Astrocyte of the spinal cord (primary cell): ENCODE measurements around the gene CYP21A2.

Experiments
- DNase-seq: peaks from one replicate; pipeline ENCODE4 v3.0.0; 2011; ENCODE audit warnings: low read depth, low spot score
- H3K4me3 ChIP-seq: 2 replicates; pipeline ENCODE4 v1.5.1; 2011; ENCODE audit warnings: low read depth, mild to moderate bottlenecking, low read length, moderate library complexity
- CTCF ChIP-seq: IDR thresholded peaks from 2 replicates; pipeline ENCODE4 v1.5.1; 2012; ENCODE audit warnings: low read depth, mild to moderate bottlenecking, low read length, inconsistent platforms
- in situ Hi-C: cut with HindIII; loops from 2 replicates; pipeline ENCODE4 v1.10.0; 2017; ENCODE audit warnings: low sequenced_read_pairs

Gene CYP21A2

GRCh38 chr6:32082478-32082877 is 44.3 kb downstream of the CYP21A2 start:
- no peak overlapping the region for H3K4me3 ChIP-seq
- no peak for DNase-seq
- TF ChIP-seq CTCF, result no peak
- in situ Hi-C loops, result no loop called here

GRCh38 chr6:32082935-32083334 is 44.7 kb downstream of the CYP21A2 start:
- no peak for TF ChIP-seq CTCF
- H3K4me3 ChIP-seq, result no peak overlapping the region
- DNase-seq, result peak; percentile 35
- in situ Hi-C loops, result no loop called here

- H3K4me3 ChIP-seq, result no peak overlapping the region
- no peak for TF ChIP-seq CTCF
- in situ Hi-C loops, result no loop called here
- DNase-seq, result no peak
Measured at GRCh38 chr6:32083812-32084768, 45.9 kb downstream of the CYP21A2 start.

- no peak for TF ChIP-seq CTCF
- no peak overlapping the region for H3K4me3 ChIP-seq
- in situ Hi-C loops, result no loop called here
- DNase-seq, result no peak
Measured at GRCh38 chr6:32084780-32085179, 46.6 kb downstream of the CYP21A2 start.

- no peak overlapping the region for H3K4me3 ChIP-seq
- in situ Hi-C loops, result no loop called here
- no peak for DNase-seq
- TF ChIP-seq CTCF, result no peak
Measured at GRCh38 chr6:32085759-32086459, 47.7 kb downstream of the CYP21A2 start.

- no peak for TF ChIP-seq CTCF
- DNase-seq, result peak; percentile 70
- in situ Hi-C loops, result no loop called here
- no peak overlapping the region for H3K4me3 ChIP-seq
Measured at GRCh38 chr6:32086661-32087573, 48.7 kb downstream of the CYP21A2 start.
